Occipital lobe (tissue), 2 donors: Measurements from ENCODE around the gene PRPF19. TPM values are rescaled to one million over a fixed set of nuclear protein-coding genes. Genes with fewer than 3 reads are reported as not detected.

Experiments used
- DNase-seq: peaks from one replicate; lab custom pipeline; 2025; lab: John Stamatoyannopoulos, UW
- total RNA-seq: library from RNA; depleted of rRNA; stranded (reverse); fragments of >200 nt; gene quantifications from one replicate; pipeline ENCODE4 v1.2.3, GENCODE V29; 2014

PRPF19 gene
- total RNA-seq, 1 donor from 2014 or later, result 42.3 TPM

DNA sequence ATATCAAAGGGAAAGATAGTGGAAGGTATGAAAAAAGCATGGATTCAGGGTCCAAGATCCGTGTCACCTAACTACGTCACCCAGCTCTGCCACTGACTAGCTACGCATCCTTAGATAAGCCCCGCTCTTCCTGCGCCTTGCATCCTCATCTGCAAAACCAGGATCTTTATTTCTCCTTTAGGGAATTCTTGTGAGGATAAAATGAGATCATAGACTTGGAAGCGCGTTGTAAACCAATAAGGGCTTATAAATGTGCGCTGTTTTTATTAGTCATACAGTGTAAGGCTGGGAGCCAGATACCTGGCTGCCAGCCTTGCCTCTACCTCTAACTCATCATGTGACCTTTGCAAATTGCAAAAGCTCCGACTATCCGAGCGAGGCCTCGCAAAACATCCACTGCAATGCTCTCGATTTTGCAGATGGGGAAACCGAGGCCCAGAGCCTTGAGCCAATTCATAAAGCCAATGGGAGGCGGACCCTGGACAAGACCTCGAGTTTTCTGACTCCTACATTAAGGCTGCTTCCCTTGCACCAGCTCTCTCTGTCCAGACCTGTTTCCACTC, 753 bp downstream of the PRPF19 start:
- peak; percentile 59 for DNase-seq

DNA sequence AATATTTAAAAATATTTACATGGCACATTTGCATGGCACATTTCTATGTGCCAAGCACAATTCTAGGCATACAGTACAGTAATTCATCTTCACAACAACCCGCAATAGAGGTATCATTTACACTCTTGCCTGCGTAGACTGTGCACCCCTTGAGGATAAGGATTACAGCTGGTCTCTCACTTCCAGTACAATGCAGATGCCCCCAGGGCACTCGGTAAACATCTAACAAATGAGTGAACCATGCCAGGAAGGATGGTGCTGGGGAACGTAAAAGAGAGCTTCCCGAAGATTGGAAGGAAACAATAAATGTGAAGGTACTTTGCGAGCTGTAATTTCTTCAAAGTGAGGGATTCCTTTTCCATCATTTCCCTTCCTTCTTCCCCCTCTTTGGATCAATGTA, 1.3 kb downstream of the PRPF19 start:
- no peak for DNase-seq

DNA sequence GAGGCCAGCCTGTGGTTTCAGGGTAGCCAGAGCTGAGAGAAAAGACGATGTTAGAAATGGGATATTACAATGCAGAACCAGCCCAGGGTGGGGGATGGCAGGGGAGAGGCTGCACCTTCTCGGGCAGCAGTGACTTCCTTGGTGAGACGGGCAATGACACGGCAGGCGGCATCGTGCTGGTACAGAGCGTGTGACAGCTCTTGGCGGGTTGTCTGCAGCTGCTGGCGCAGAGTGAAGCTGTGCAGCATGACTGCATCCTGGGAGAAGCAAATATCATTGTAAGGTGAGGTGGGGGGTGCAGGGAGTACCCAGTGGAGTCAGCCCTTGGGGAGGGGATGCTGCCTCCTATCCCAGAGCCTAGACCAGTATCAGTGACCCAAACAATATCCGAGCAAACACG, 3.8 kb downstream of the PRPF19 start:
- DNase-seq, result no peak

DNA sequence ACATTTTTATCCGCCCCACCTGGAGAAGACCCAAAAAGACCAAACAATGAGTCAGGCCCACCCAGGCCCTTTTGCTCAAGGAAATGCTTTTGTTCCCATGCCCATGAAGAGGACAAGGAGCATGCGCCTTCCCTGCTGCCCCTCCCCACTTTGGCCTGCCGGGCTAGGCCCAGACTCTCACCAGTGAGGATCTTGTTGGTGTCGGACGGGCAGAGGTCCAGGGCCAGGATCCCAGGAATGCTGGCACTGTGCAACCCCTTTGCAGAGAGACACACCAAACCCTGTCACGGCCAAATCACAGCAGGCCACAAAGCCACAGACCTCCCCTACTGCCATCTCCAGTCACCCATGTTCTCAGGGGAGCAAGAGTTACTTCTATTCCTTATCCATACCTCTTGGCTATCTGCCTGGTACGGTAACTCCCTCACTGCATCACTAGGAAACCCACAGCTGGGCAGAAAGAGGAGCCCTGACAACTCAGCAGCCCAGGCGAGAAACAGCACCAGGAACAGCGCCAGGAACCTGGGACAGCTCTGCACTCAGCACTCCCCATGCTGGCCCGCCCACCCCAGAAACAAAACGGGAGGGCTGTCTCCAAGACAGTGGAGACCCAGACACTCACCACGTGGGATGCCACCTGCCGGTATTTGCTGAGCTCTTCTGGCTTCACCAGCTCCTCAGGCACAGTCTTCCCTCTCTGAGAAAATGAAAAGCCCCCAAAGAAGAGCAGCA, 5.5 kb downstream of the PRPF19 start:
- peak; percentile 44 for DNase-seq

DNA sequence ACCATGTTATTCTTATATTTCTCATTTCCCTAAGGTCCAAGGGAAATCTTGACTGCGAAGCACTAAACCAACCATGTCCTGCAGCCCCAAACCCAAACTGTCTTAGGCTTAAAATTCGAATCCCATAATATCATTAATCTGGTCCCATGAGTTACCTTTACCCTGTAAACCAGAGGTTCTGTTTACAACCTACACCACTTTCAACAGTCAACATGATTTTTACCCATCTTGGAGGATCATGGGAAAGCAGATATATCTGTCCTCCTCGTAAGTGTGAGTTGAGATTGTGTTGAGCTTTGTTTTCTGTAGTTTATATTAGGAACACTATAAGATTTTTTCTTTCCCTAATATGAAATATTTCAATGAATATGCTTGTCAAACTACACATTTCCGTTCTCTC, 6.4 kb downstream of the PRPF19 start:
- DNase-seq, result no peak

DNA sequence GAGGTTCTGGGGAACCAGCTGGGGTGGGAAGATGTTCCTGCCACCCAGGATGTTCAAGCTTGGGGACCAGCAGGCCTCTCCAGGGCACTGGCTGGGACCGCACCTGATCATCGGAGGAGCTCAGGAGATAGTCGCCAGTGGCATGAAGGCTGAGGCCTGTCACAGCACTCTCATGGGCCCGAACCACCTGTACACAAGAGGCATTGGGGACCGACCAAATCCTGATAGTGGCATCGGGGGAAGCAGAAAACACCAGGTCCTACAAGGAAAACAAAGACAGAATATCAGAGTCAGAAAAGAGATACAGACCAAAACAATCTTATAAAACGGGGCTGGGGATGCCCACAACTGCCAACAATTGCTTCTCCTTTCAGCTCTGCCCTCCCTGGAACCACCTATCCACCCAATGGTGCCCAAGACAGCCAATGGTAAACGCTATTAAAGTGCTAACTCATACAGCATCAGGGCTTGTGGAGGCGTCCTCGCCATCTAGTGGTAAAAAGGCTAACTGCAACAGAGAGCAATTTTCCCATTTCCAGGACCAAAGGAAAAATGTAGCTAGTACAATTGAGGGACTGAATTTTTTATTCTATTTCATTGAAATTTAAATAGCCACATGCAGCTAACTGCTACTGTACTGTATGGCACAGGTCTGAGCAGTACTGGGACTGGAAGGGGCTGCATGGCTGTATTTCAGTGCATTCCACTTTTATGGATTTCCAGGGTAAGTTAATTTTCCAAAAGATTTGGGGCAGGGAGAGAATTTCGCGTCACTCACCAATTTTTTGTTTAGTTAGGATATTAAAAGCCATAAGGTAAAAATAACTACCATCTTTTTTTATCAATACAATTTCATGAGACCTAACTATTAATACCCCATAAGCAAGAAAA, 7.1 kb downstream of the PRPF19 start:
- no peak for DNase-seq

DNA sequence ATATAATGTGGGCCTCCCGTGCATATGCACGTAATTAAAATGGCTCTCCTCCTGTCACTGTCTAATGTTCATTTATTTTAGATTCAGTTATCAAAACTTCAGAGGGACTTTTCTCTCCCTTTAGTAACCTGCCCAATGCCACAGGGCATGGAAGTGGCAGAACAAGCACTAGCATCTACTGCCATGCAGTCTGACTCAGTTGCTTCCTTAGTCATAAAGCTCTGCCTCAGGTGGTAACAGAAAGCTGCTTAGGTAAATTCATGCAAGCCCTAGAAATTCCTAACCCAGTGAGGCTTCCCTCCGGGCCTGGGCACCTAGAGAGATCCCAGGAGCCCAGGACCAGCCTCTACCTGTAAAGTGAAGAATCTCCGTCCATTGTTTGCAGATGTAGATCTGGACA, 8.9 kb downstream of the PRPF19 start:
- no peak for DNase-seq

DNA sequence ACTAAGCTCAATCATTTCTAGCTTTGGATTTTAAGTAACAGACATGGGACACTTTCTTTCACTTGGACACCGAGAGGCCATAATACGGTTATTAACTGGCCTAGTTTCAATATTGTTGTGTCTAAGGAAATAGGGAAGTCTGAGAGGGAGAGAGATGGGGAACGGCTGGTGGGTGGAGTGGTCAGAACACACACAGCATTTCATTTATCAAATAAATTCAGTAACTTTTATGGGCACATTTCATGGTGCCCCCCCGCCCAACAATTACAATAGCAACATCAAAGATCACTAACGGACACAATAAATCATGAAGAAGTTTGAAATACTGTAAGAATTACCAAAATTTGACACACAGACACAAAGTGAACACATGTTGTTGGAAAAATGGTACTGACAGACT, 10.7 kb downstream of the PRPF19 start:
- no peak for DNase-seq

DNA sequence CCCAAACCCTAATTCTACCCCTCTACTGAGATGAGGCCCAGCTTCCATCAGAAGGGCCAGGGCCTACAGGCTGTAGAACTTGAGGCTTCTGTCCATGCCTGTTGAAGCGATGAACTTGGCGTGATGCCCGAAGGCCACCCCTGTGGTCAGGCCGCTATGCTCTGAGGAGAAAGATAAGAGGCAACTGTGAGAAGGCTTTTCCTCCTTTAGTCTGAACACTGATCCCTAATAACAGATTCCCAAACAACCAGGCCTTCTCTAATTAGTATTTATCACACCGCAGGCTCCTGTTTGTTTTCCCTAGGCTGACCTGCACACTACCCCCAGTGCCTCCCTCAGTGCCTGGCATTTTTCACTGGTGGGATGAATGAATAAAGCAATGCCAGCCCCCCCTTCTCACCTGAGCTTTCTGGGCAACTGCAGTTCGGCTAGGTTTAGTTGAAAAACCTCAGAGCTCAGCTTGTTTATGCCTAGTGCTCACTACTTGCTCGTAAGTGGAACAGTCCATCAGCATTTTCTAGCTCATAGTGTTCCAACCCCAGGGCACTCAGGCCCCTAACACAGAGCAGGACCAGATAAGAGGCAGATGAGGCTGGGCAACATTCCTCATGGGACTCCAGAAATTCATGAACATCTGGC, 15.2 kb downstream of the PRPF19 start:
- no peak for DNase-seq

DNA sequence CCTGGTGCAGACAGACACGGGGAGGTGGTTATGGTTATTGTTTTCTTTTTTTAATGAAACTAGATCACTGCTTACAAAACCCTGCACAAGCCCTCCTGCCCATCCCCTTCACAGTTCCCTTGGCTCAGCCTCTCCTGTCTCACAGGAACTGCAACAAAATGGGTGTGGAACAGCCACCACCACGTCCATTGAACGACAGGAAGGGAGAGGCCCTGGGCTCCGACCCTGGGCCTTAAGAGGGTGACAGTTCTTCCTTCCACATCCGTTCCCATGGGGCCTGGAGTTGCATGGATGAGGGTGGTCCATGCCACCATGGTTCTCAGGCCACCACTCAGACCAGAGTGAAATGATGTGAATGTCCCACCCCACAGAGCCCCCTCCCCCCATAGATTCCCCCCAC, 15.7 kb downstream of the PRPF19 start:
- DNase-seq, result no peak

DNA sequence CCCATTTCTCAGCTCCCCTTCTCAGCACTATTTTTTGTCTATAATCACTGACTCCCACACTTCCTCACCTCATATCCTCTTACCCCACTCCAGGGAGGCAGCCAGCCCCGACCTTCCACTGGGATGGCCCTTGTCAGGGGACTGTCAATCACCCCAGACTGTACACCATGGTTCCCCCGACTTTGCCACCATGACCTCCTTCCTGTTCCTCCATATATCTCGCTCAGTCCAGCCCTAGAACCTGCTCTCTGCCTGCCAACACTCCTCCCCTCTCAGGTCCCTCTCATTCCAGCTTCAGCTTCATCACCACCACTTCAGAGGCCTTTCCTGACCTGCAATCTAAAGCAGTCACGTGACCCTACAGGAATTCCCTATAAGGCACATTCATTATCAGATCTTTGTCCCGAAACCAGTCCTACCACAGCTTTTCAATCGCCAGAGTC, 16.5 kb downstream of the PRPF19 start:
- DNase-seq, result no peak

DNA sequence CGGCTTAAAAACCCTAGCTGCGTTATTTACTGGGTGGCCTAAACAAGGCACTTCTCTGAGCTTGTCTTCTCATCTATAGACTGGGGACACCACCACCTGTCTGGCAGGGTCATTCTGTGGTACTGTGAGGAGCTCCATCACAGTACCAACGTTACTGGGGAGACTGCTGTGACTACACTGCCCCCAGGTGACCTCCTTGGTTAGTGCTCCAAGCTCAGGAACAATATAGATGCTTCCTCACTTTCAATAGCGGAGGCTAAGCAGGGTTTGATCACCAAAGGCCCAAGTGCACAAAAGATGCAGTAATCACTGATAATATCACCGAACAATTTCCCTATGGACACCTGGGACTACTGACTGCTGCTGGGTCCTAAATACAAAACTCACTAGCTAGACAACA, 18.8 kb downstream of the PRPF19 start:
- no peak for DNase-seq

DNA sequence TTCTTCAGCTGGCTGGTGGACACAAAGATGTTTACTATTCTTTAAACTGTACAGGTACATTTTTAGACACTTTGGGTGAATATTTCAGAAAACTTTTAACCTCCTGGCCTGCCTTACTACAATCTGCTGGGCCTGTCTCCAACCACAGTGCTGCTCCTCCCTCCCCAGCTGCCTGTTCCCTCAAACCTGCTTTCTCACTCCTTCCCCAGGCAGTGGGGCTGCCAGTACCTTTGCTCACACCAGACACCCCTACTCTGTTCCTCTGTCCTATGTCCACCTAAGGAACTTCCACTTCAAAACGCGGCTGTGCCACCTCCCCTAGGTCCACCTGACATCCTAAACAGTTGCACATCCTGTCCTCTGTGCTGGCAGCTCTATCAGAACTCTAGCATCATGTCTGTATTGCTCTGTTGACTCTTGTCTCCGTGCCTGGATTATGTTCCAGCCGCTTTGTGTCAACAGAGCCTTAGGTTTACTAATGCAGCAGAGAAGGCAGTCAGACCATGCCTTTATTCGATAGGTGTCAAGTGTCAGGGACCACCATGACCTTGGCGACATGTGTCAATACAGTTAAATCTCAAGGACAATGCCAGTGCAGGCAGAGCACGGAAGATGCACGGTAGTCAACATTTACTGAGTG, 25.6 kb downstream of the PRPF19 start:
- DNase-seq, result no peak

DNA sequence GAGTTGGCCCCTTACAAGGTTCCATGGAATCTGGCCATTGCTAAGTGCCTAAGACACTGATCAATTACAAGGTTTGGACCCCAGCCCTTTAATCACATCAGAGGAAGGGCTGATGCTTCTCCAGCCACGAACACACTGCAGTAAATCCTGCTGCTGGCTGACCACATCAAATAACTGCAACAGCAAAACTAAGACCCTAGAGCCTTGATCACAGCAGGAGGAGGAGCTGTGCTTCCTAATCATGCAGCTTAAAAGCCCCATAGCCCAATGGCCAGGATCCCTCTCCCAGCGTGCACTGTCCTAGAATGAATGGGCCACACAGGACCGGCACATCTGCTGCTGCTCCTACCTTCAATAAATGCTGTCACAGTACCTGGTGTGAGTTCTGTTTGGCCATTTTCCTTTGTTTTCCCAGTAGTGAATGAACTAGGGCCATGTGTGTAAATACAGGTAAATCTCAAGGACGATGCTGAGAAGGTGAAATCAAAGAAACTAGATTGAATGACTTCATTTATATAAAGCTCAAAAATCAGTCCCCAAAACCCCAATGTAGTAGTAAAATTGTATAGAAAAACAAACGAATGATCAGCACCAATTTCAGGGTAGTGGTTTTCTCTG, 26.3 kb downstream of the PRPF19 start:
- no peak for DNase-seq

DNA sequence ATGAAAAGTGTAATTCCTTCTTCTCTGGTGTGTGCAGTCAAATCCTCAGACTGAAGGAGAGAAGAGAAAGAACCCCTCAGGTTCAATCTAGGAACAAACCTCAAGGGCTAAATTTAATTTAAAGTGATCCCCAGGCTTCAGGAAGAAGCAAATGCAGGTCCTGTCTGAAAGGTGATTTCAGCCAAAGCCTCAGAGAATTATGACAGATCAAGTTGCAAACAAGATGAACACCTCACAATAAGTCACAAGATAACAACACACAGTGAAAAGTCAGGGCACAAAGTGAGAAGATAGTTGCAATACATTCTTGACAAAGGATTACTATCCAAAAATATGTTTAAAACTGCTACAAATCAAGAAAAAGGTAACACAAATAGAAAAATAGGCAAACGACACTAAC, 27.3 kb downstream of the PRPF19 start:
- DNase-seq, result no peak

DNA sequence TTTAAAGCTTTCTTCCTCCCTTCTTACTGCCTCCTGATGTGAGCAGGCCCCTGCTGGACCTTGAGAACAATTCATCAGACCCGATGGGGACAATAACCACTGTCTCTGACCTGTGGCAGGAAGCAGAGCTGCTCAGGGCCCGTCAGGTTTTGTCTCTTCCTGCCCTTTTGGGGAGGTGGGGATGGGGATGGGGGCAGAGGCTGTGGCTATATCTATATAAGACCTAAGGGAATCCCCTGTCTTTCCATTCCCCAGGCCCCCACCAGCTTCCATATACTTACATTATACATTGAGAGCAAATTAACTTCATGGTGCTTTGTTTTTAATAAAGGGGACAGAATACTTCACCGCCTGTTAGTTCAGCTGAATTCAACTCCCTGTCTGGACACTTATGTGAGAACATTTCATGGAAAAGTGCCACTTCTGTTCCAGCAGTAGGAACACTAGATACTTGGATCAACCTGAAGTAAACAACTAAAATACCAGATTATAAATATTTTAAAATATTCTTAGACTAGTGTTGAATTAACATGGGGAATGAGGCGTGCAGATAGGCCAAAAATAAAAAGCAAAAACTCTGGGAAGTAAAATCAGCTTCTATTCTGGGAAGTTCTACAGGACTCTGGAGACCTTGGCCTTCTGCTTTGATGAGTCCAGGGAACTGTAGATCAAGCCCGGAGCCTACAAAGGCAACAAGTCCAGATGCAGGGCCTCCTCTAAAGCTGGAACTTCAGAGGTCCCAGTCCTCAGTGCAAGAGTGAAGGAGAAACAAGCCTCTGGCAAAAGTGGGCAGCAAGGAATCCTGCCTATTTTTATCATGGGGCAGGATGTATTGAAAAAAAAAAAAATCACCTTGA, 27.9 kb downstream of the PRPF19 start:
- DNase-seq, result no peak

DNA sequence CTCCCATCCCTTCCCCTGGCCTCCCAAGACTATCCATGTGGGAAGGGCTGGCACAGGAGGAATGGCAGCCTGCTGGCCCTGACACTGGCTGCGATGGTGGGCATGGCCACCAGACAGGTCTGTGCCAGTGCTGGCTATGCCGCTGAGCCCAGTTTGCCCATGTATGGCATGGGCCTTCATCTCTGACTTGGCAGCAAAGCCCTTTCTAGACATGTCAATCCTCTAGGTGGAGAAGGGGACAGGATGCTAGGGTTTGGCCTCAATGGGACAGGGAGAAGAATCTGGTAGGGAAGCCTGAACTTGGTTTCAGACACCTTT, 30.3 kb downstream of the PRPF19 start:
- no peak for DNase-seq

DNA sequence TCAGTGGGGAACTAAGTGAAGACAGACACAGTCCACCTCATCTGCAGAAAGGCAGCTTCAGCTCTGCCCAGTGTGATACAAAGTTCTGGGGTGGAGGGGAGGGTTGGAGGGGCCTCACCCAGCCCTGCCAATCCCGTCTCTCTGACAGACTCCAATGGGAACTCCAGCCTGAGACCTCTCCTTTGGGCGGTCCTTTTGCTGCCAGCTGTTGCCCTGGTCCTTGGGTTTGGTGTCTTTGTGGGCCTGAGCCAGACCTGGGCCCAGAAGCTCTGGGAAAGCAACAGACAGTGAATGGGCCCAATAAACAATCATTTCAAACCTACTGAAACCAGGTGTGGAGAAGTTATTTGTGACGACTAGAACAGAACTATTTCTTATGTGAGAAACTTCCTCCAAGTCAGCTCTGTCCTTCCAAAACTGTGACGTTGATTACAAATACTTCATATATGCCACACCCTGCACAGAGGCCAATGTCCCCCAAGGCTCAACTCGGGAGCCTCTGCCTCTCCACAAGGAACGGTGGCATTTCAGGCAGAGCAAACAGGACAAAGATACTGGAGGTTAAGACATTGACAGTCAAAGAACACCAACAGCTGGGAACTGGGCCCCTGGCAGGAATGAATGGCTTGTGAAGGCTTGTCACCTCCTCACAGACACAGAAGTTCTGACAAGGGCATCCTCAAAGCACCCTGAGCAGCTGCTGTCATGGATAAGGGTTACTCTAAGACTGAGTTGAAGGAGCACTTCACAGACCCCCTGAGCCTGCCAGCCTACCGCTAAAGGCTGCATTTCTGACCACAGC, 30.8 kb downstream of the PRPF19 start:
- no peak for DNase-seq
